ENCODE data around the gene HCRTR1.

HCRTR1 gene

DNA sequence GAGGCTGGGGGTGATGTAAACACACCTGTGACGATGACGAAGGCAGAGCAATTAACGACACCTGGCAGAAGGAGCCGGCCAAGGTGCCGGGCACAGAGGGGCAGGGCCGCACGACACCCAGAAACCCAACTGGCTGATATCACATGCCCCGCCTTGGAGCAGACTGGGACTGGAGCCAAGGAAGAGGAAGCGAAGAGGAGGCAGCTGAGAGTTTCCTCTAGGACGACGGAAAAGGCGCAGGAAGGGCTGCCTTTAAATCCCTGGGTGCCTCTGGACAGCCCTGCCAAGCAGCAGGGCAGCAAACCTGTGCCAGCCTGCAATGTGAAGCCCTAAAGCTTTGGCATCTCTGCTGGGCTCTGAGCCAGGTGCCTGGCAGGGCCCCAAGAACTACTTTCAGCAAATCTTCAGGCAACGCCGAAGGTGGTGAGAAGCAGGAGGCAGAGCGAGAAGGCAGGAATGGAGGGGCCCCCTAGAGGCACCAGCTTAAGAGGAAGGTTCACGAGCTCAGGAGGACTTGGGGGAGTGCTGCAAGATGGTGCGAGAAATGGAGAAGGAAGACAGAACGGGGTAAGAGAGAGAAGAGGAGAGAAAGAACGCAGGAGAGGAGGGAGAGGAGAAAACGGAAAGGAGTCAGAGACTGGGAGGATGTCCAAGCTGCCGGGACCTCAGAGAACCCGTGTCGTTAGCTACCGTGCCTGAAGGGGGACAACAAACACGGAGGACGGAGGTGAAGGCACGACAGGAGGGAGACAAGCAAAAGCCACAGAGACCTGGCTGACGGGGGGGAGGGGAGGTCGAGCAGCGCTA lies 52.5 kb downstream of the HCRTR1 start:
- Histone ChIP-seq H3K9ac (ENCODE audit: low read depth, low read length) (no peak overlapping the region), H3K36me3 (ENCODE audit: control insufficient read depth, insufficient read depth, low read length) (peaks cover 2% of the 10 kb centered on the region), H3K4me1 (ENCODE audit: control insufficient read depth, insufficient read depth, low read length) (no peaks in the 10 kb centered on the region), H3K4me3 (ENCODE audit: low read depth, low read length) (no peak overlapping the region), H3K27me3 (ENCODE audit: control insufficient read depth, insufficient read depth, low read length) (no peaks in the 10 kb centered on the region), H3K9me3 (ENCODE audit: control insufficient read depth, insufficient read depth, low read length) (no peaks in the 10 kb centered on the region)

GRCh38 chr1:31670593-31670964 lies 53.1 kb downstream of the HCRTR1 start:
- Histone ChIP-seq H3K4me1 (ENCODE audit: control insufficient read depth, insufficient read depth, low read length) (no peaks in the 10 kb centered on the region), H3K9ac (ENCODE audit: low read depth, low read length) (no peak overlapping the region), H3K9me3 (ENCODE audit: control insufficient read depth, insufficient read depth, low read length) (no peaks in the 10 kb centered on the region), H3K4me3 (ENCODE audit: low read depth, low read length) (no peak overlapping the region), H3K36me3 (ENCODE audit: control insufficient read depth, insufficient read depth, low read length) (peaks cover 2% of the 10 kb centered on the region), H3K27me3 (ENCODE audit: control insufficient read depth, insufficient read depth, low read length) (no peaks in the 10 kb centered on the region)

- no peaks in the 10 kb centered on the region for H3K4me1 ChIP-seq (ENCODE audit: control insufficient read depth, insufficient read depth, low read length)
- peaks cover 2% of the 10 kb centered on the region for H3K36me3 ChIP-seq (ENCODE audit: control insufficient read depth, insufficient read depth, low read length)
- no peaks in the 10 kb centered on the region for H3K27me3 ChIP-seq (ENCODE audit: control insufficient read depth, insufficient read depth, low read length)
- no peak overlapping the region for H3K4me3 ChIP-seq (ENCODE audit: low read depth, low read length)
- H3K9ac ChIP-seq (ENCODE audit: low read depth, low read length): no peak overlapping the region
- no peaks in the 10 kb centered on the region for H3K9me3 ChIP-seq (ENCODE audit: control insufficient read depth, insufficient read depth, low read length)
Measured at GRCh38 chr1:31671147-31671546, 53.7 kb downstream of the HCRTR1 start.

- Histone ChIP-seq H3K4me1 (ENCODE audit: control insufficient read depth, insufficient read depth, low read length) (no peaks in the 10 kb centered on the region), H3K27me3 (ENCODE audit: control insufficient read depth, insufficient read depth, low read length) (no peaks in the 10 kb centered on the region), H3K36me3 (ENCODE audit: control insufficient read depth, insufficient read depth, low read length) (peaks cover 2% of the 10 kb centered on the region), H3K4me3 (ENCODE audit: low read depth, low read length) (no peak overlapping the region), H3K9ac (ENCODE audit: low read depth, low read length) (no peak overlapping the region), H3K9me3 (ENCODE audit: control insufficient read depth, insufficient read depth, low read length) (no peaks in the 10 kb centered on the region)
Measured at GRCh38 chr1:31671561-31672201, 54.2 kb downstream of the HCRTR1 start.

DNA sequence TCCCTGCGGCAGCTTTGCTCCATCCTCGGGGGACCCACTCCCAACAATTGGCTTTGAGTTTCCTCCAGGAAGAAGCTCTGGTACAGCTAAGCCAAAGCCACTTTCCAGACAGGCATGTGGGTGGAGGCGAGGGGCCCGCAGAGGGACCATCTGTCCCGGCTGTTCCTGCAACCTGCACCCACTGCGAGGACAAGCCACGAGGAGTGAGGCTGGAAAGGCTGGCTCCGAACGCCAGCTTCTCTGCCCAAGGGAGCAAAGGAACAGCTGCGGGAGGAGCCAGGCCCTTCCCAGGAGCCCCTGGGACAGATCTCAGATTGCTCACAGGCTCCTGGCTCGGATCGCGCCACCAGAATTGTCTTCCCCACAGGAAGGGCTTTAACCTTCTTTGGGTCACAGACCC lies 55.5 kb downstream of the HCRTR1 start:
- Histone ChIP-seq H3K9ac (ENCODE audit: low read depth, low read length) (no peak overlapping the region), H3K27me3 (ENCODE audit: control insufficient read depth, insufficient read depth, low read length) (no peaks in the 10 kb centered on the region), H3K4me3 (ENCODE audit: low read depth, low read length) (no peak overlapping the region), H3K4me1 (ENCODE audit: control insufficient read depth, insufficient read depth, low read length) (no peaks in the 10 kb centered on the region), H3K9me3 (ENCODE audit: control insufficient read depth, insufficient read depth, low read length) (no peaks in the 10 kb centered on the region), H3K36me3 (ENCODE audit: control insufficient read depth, insufficient read depth, low read length) (no peaks in the 10 kb centered on the region)

GRCh38 chr1:31673433-31673832 lies 55.9 kb downstream of the HCRTR1 start:
- H3K36me3 ChIP-seq (ENCODE audit: control insufficient read depth, insufficient read depth, low read length): no peaks in the 10 kb centered on the region
- H3K9ac ChIP-seq (ENCODE audit: low read depth, low read length): no peak overlapping the region
- H3K9me3 ChIP-seq (ENCODE audit: control insufficient read depth, insufficient read depth, low read length): no peaks in the 10 kb centered on the region
- no peak overlapping the region for H3K4me3 ChIP-seq (ENCODE audit: low read depth, low read length)
- no peaks in the 10 kb centered on the region for H3K4me1 ChIP-seq (ENCODE audit: control insufficient read depth, insufficient read depth, low read length)
- no peaks in the 10 kb centered on the region for H3K27me3 ChIP-seq (ENCODE audit: control insufficient read depth, insufficient read depth, low read length)

- Histone ChIP-seq H3K9ac (ENCODE audit: low read depth, low read length) (no peak overlapping the region), H3K36me3 (ENCODE audit: control insufficient read depth, insufficient read depth, low read length) (no peaks in the 10 kb centered on the region), H3K4me1 (ENCODE audit: control insufficient read depth, insufficient read depth, low read length) (no peaks in the 10 kb centered on the region), H3K27me3 (ENCODE audit: control insufficient read depth, insufficient read depth, low read length) (no peaks in the 10 kb centered on the region), H3K4me3 (ENCODE audit: low read depth, low read length) (no peak overlapping the region), H3K9me3 (ENCODE audit: control insufficient read depth, insufficient read depth, low read length) (no peaks in the 10 kb centered on the region)
Measured at GRCh38 chr1:31674626-31675025, 57.1 kb downstream of the HCRTR1 start.

- no peak overlapping the region for H3K4me3 ChIP-seq (ENCODE audit: low read depth, low read length)
- no peaks in the 10 kb centered on the region for H3K4me1 ChIP-seq (ENCODE audit: control insufficient read depth, insufficient read depth, low read length)
- H3K9ac ChIP-seq (ENCODE audit: low read depth, low read length): no peak overlapping the region
- H3K27me3 ChIP-seq (ENCODE audit: control insufficient read depth, insufficient read depth, low read length): no peaks in the 10 kb centered on the region
- no peaks in the 10 kb centered on the region for H3K36me3 ChIP-seq (ENCODE audit: control insufficient read depth, insufficient read depth, low read length)
- no peaks in the 10 kb centered on the region for H3K9me3 ChIP-seq (ENCODE audit: control insufficient read depth, insufficient read depth, low read length)
Measured at GRCh38 chr1:31675161-31675560, 57.7 kb downstream of the HCRTR1 start.

DNA sequence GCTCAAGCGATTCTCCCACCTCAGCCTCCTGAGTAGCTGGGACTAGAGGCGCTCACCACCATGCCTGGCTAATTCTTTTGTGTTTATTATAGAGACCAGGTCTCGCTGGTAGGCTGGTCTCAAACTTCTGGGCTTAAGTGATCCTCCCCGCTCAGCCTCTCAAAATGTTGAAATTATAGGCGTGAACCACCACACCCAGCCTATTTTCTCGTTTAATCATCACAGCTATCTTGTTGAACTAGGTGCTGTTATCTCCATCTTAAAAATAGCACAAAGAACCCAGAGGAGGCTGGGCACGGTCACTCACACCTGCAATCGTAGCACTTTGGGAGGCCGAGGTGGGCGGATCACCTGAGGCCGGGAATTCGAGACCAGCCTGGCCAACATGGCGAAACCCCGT lies 58.3 kb downstream of the HCRTR1 start:
- Histone ChIP-seq H3K27me3 (ENCODE audit: control insufficient read depth, insufficient read depth, low read length) (no peaks in the 10 kb centered on the region), H3K9me3 (ENCODE audit: control insufficient read depth, insufficient read depth, low read length) (no peaks in the 10 kb centered on the region), H3K4me3 (ENCODE audit: low read depth, low read length) (no peak overlapping the region), H3K4me1 (ENCODE audit: control insufficient read depth, insufficient read depth, low read length) (no peaks in the 10 kb centered on the region), H3K9ac (ENCODE audit: low read depth, low read length) (no peak overlapping the region), H3K36me3 (ENCODE audit: control insufficient read depth, insufficient read depth, low read length) (no peaks in the 10 kb centered on the region)
